Esophagus muscularis mucosa (tissue), 4 donors: Measurements from ENCODE around the gene CEP89. TPM values are rescaled to one million over a fixed set of nuclear protein-coding genes. Genes with fewer than 3 reads are reported as not detected.
"Not testable (repeated sequence)": the region's sequence is repeated elsewhere in the genome, so short reads cannot be mapped to it uniquely, and the experiment has no call there.

Experiments
- DNase-seq: peaks from one replicate; pipeline ENCODE4 v3.0.0-alpha.2; 2017; ENCODE audit errors: extremely low spot score
- H3K27ac ChIP-seq, 4 donors: fragments of 200-600 bp; sonication (generic); replicated peaks in 1 of 4; 1 replicate in 3 of 4; 2 replicates in 1 of 4; pipeline ENCODE4 v1.5.1; 2016 to 2019; ENCODE audit warnings: mild to moderate bottlenecking in 1 of 4
- H3K27me3 ChIP-seq, 4 donors: fragments of 200-600 bp; sonication (generic); one replicate each; pipeline versions ENCODE4 v1.5.1 to v1.6.0; 2016 to 2019
- H3K36me3 ChIP-seq, 4 donors: fragments of 200-600 bp; sonication (generic); one replicate each; pipeline ENCODE4 v1.5.1; 2016 to 2019
- H3K4me1 ChIP-seq, 4 donors: fragments of 200-600 bp; sonication (generic); one replicate each; pipeline ENCODE4 v1.5.1; 2016 to 2019
- H3K4me3 ChIP-seq, 4 donors: fragments of 200-600 bp; sonication (generic); 1 replicate in 2 of 4; 2 replicates in 2 of 4; pipeline ENCODE4 v1.5.1; 2016 to 2019; ENCODE audit warnings: mild to moderate bottlenecking in 4 of 4, moderate library complexity in 1 of 4
- H3K9me3 ChIP-seq, 4 donors: fragments of 200-600 bp; sonication (generic); 1 replicate in 3 of 4; 2 replicates in 1 of 4; pipeline ENCODE4 v1.5.1; 2016 to 2019
- CTCF ChIP-seq, 3 experiments: fragments of 200-600 bp in 2 of 3; fragments of 450-650 bp in 1 of 3; sonication (generic) in 2 of 3; IDR thresholded peaks; one replicate each; pipeline ENCODE4 v1.5.1; 2017 to 2019; ENCODE audit warnings: antibody characterized with exemption in 3 of 3, mild to moderate bottlenecking in 2 of 3, moderate library complexity in 1 of 3
- EP300 ChIP-seq: sonication (generic); formaldehyde crosslinking; IDR thresholded peaks from one replicate; pipeline ENCODE4 v1.6.1; 2017; ENCODE audit warnings: antibody characterized with exemption
- POLR2A ChIP-seq: fragments of 450-650 bp; IDR thresholded peaks from one replicate; pipeline ENCODE4 v1.6.1; 2017; ENCODE audit warnings: antibody characterized with exemption, moderate library complexity, mild to moderate bottlenecking, low read depth
- POLR2AphosphoS5 ChIP-seq, 2 donors: sonication (generic); formaldehyde crosslinking; IDR thresholded peaks; one replicate each; pipeline ENCODE4 v1.6.1; 2017; ENCODE audit warnings: antibody characterized with exemption in 2 of 2
- WGBS: methylation state at CpG from one replicate; pipeline ENCODE4 v1.1.5; 2018; 5-methylcytosine and 5-hydroxymethylcytosine counted together
- intact Hi-C: fragments of 100-400 bp; cut with DNase I; formaldehyde crosslinking; loops from one replicate; pipeline ENCODE4 v1.15.1; 2023
- total RNA-seq, 4 donors: library from RNA; depleted of rRNA; stranded (reverse); fragments of >200 nt; gene quantifications; one replicate each; pipeline versions ENCODE4 v1.1.0 to v1.2.1, GENCODE V29; 2016

CEP89 gene
- total RNA-seq, 4 donors from 2014 or later: 9.1 to 20.4 (median 18.4) TPM

- Histone ChIP-seq H3K4me3 (no peak overlapping the region), H3K4me1 (no peaks in the 10 kb centered on the region), H3K27ac (no peak overlapping the region), H3K27me3 (no peaks in the 10 kb centered on the region), H3K9me3 (no peaks in the 10 kb centered on the region), H3K36me3 (no peaks in the 10 kb centered on the region)
- TF ChIP-seq CTCF (IDR thresholded peaks at IDR 0.05): no peak
- intact Hi-C loops: no loop called here
- WGBS: 98% methylated on average over 4 of the region's 4 CpGs
- DNase-seq: no peak
Observed at GRCh38 chr19:33000910-33001309, 29.2 kb upstream of the CEP89 start.

GRCh38 chr19:33000510-33000909 lies 28.8 kb upstream of the CEP89 start:
- Histone ChIP-seq H3K27ac (no peak overlapping the region), H3K4me3 (no peak overlapping the region), H3K9me3 (no peaks in the 10 kb centered on the region), H3K36me3 (no peaks in the 10 kb centered on the region), H3K4me1 (no peaks in the 10 kb centered on the region), H3K27me3 (no peaks in the 10 kb centered on the region)
- WGBS: 85% methylated on average over 8 of the region's 8 CpGs
- DNase-seq: no peak
- no peak for TF ChIP-seq POLR2A
- TF ChIP-seq EP300: no peak
- TF ChIP-seq POLR2AphosphoS5 (IDR thresholded peaks at IDR 0.05): no peak
- intact Hi-C loops: no loop called here

DNA sequence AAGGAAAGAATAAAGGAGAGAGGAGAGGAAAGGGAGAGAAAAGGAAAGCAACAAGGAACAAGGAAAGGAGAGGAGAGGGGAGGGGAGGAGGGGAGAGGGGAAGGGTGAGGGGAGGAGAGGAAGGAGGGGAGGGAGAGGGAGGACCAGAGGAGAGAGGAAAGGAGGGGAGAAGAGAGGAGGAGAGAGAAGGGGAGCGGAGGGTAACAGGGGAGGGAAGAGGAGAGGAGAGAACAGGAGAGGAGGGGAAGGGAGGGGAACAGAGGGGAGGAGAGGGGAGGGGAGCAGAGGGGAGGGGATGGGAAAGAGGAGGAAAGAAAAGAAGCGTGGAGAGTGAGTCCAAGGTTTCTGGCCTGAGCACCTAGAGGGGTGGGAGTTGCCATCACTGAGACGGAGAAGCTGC lies 27.0 kb upstream of the CEP89 start:
- Histone ChIP-seq H3K4me1 (no peaks in the 10 kb centered on the region), H3K36me3 (no peaks in the 10 kb centered on the region), H3K4me3 (no peak overlapping the region), H3K27me3 (no peaks in the 10 kb centered on the region), H3K27ac (no peak overlapping the region), H3K9me3 (no peaks in the 10 kb centered on the region)
- 76% methylated on average over 3 of the region's 3 CpGs for WGBS
- DNase-seq: no peak
- intact Hi-C loops: no loop called here
- TF ChIP-seq CTCF (IDR thresholded peaks at IDR 0.05) (no peak), EP300 (no peak), POLR2AphosphoS5 (IDR thresholded peaks at IDR 0.05) (no peak), POLR2A (no peak)

DNA sequence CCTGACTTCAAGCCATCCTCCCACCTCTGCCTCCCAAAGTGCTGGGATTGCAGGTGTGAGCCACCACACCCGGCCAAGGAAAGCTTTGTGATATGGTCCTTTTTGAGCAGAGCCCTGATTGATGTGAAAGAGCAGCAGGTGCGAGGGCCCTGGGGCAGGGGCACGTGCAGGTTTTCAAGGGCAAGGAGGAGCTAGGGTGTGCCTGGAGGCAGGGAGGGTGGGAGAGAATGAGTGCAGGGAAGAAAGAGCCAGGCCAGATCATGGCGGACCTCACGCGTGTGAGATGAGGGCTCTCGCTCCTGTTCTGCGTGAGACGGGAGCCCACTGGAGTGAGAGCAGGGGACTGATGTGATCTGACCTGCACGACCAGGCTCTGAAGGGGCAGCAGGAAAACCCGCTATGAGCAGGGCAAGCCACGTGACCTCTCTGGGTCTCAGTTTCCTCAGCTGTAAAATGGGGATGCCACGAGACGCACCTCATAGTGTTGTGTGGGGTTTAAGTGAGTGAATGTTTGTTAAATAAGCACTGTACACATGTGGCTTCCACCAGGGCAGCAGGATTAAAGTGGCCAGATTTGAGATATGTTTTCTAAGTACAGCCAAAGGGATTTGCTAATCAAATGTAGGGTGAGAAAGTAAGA lies 26.1 kb upstream of the CEP89 start:
- Histone ChIP-seq H3K27me3 (no peaks in the 10 kb centered on the region), H3K4me1 (no peaks in the 10 kb centered on the region), H3K4me3 (no peak overlapping the region), H3K27ac (no peak overlapping the region), H3K9me3 (no peaks in the 10 kb centered on the region), H3K36me3 (no peaks in the 10 kb centered on the region)
- WGBS: 81% methylated on average over 14 of the region's 14 CpGs
- no peak for DNase-seq
- no peak for TF ChIP-seq POLR2AphosphoS5 (IDR thresholded peaks at IDR 0.05)
- TF ChIP-seq CTCF (IDR thresholded peaks at IDR 0.05): no peak
- no peak for TF ChIP-seq POLR2A
- TF ChIP-seq EP300: no peak
- intact Hi-C loops: no loop called here

DNA sequence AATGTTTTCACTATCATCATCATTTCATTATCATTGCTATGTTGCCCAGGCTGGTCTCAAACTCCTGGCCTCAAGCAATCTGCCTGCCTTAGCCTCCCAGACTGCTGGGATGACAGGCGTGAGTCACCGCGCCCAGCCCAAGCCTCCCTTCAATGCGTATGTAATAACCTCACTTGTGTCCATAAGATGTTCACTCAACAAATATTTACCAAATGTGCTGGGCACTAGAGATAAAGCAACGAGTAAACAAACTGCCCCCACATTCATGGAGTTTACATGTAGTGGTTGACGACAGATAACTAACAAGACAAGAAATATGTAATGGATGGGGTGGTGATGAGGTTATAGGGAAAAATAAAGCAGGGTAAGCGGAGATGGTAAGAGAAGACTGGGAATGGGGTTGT lies 25.3 kb upstream of the CEP89 start:
- H3K9me3 ChIP-seq, H3K27ac ChIP-seq, DNase-seq, H3K27me3 ChIP-seq, H3K36me3 ChIP-seq, intact Hi-C loops, H3K4me1 ChIP-seq, H3K4me3 ChIP-seq: not testable (repeated sequence)
- WGBS: 78% methylated on average over 7 of the region's 7 CpGs

- H3K27me3 ChIP-seq, H3K36me3 ChIP-seq, H3K27ac ChIP-seq, H3K4me3 ChIP-seq, H3K9me3 ChIP-seq, H3K4me1 ChIP-seq, intact Hi-C loops, DNase-seq: not testable (repeated sequence)
- 90% methylated on average over 4 of the region's 17 CpGs for WGBS
Observed at GRCh38 chr19:32995966-32996365, 24.2 kb upstream of the CEP89 start.
